ENCODE results near the gene DOCK8. TPM values are rescaled to one million over a fixed set of nuclear protein-coding genes. Genes with fewer than 3 reads are reported as not detected.

The DOCK8 gene
- total and polyA plus RNA-seq, 10 of the 15 experiments (the other 5 are each of a cell fraction or from before 2014, with no cell fraction given) = 35.4 to 100 (median 44.7) TPM

DNA sequence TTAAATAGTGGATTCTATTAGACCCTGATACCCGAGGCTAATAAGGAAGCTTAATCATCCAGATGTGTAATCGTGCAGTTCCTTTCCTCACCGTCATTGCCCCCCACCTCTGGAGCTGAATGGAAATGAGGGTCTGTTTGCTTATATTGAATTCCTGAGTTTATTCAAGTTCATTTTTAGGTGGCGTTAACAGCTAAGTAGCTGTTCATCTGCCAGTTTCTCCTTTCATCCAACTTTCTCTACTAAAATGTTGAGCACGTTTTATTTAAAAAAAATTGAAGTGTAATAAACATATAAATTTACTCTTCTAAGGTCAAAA is 291.0 kb downstream of the DOCK8 start (continued):
- no peak for TF ChIP-seq ZBTB11 (CRISPR knock-in tag; IDR thresholded peaks at IDR 0.05)

- peaks cover 2 to 14% of the 10 kb centered on the region in 2 experiments for H3K27me3 ChIP-seq (replicated peaks in 1 of 2; ENCODE audit: control insufficient read depth in 2 of 2, insufficient read depth in 2 of 2, low read length in 1 of 2)
- in situ Hi-C loops (cut with MboI) (loop anchor here (10.0 kb wide), 1 partner anchor 59 kb away; no protein-coding TSS in a partner anchor), intact Hi-C loops (cut with micrococcal nuclease; ENCODE audit: unreplicated experiment) (no loop called here)
- H3K79me2 ChIP-seq (ENCODE audit: control insufficient read depth, insufficient read depth, low read length) = no peaks in the 10 kb centered on the region
- CTCF ChIA-PET = interaction anchor here (0.6 kb wide), 1 partner anchor 291 kb away, joined by 3 read pairs; no protein-coding TSS in a partner anchor
- TF ChIP-seq SIN3A (IDR thresholded peaks at IDR 0.05; ENCODE audit: low read depth, low read length) = no peak
- TF ChIP-seq SMARCA5 (IDR thresholded peaks at IDR 0.05) = no peak
- no peak for TF ChIP-seq ETV6 (conservative IDR thresholded peaks at IDR 0.05 in 1 of 2, IDR thresholded peaks at IDR 0.05 in 1 of 2; ENCODE audit: borderline replicate concordance in 1 of 2, low read depth in 1 of 2)
- no peak for TF ChIP-seq NFYA (IDR thresholded peaks at IDR 0.05; ENCODE audit: borderline replicate concordance, low read depth, low read length)
- no peak for TF ChIP-seq CREM (IDR thresholded peaks at IDR 0.05; ENCODE audit: low read depth)
- TF ChIP-seq KDM1A (IDR thresholded peaks at IDR 0.05; ENCODE audit: borderline replicate concordance) = no peak
- TF ChIP-seq, protein P1, sequence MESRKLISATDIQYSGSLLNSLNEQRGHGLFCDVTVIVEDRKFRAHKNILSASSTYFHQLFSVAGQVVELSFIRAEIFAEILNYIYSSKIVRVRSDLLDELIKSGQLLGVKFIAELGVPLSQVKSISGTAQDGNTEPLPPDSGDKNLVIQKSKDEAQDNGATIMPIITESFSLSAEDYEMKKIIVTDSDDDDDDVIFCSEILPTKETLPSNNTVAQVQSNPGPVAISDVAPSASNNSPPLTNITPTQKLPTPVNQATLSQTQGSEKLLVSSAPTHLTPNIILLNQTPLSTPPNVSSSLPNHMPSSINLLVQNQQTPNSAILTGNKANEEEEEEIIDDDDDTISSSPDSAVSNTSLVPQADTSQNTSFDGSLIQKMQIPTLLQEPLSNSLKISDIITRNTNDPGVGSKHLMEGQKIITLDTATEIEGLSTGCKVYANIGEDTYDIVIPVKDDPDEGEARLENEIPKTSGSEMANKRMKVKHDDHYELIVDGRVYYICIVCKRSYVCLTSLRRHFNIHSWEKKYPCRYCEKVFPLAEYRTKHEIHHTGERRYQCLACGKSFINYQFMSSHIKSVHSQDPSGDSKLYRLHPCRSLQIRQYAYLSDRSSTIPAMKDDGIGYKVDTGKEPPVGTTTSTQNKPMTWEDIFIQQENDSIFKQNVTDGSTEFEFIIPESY (IDR thresholded peaks at IDR 0.05) = no peak
- no peak for TF ChIP-seq TCF7 (IDR thresholded peaks at IDR 0.05; ENCODE audit: borderline replicate concordance)
- no peak for TF ChIP-seq RELA (IDR thresholded peaks at IDR 0.05; ENCODE audit: borderline replicate concordance, partially characterized antibody)
- TF ChIP-seq BRCA1 (IDR thresholded peaks at IDR 0.05; ENCODE audit: low read depth, low read length) = no peak
- TF ChIP-seq MXI1 (IDR thresholded peaks at IDR 0.05; ENCODE audit: low read depth, low read length) = no peak
- no peak for TF ChIP-seq POLR2AphosphoS2 (IDR thresholded peaks at IDR 0.05; ENCODE audit: low read depth, low read length)
- TF ChIP-seq ZNF384 (IDR thresholded peaks at IDR 0.05; ENCODE audit: borderline replicate concordance, low read depth, low read length) = no peak
- TF ChIP-seq RAD51 (IDR thresholded peaks at IDR 0.05) = no peak
- no peak for TF ChIP-seq ATF2 (IDR thresholded peaks at IDR 0.05; ENCODE audit: low read length)
- no peak for TF ChIP-seq ZZZ3 (IDR thresholded peaks at IDR 0.05; ENCODE audit: control insufficient read depth, insufficient read length, low read depth)
- no peak for TF ChIP-seq SMAD5 (IDR thresholded peaks at IDR 0.05; ENCODE audit: low read depth)
- no peaks in the 10 kb centered on the region for H4K20me1 ChIP-seq (ENCODE audit: control insufficient read depth, insufficient read depth)
- peaks cover 6% of the 10 kb centered on the region for H3K4me1 ChIP-seq (ENCODE audit: control insufficient read depth, insufficient read depth, low read length)
- FAIRE-seq = no peak
- no peaks in the 10 kb centered on the region for H3K36me3 ChIP-seq (ENCODE audit: control insufficient read depth in 2 of 2, insufficient read depth in 2 of 2, low read length in 1 of 2)
- H3K4me2 ChIP-seq (ENCODE audit: control insufficient read depth, insufficient read depth) = no peak overlapping the region
- no peaks in the 10 kb centered on the region for H3K9me3 ChIP-seq (replicated peaks; ENCODE audit: control insufficient read depth, insufficient read depth, low read length)
- no peak overlapping the region for H3K9ac ChIP-seq (ENCODE audit: control insufficient read depth, insufficient read depth, low read length)
- RAD21 ChIA-PET (ENCODE audit: unreplicated experiment) = no interaction called here
- H3K27ac ChIP-seq (ENCODE audit: control insufficient read depth, insufficient read depth) = no peak overlapping the region
- POLR2A ChIA-PET = interaction anchor here (0.5 kb wide), 1 partner anchor 18 kb away, joined by 3 read pairs; no protein-coding TSS in a partner anchor
- SMC1A ChIA-PET (ENCODE audit: uncharacterized antibody, unreplicated experiment) = no interaction called here
- DNase-seq (ENCODE audit: low read depth, low spot score) = no peak
- H2AFZ ChIP-seq (ENCODE audit: control insufficient read depth, low read depth, low read length) = no peak overlapping the region
- WGBS (ENCODE audit: insufficient coverage, insufficient replicate concordance, low lambda C conversion rate, missing lambda C conversion rate) = 90% methylated on average over 7 of the region's 7 CpGs
- no peak for ATAC-seq
- no TSS peak for BruUV-seq (replicated peaks)
- no peak overlapping the region for H3K4me3 ChIP-seq
These were observed 291.6 kb downstream of the DOCK8 start for GRCh38 chr9:506281-506680.

Measured in GM12878 (cell line).